ENCODE measurements around the gene RTN3.
"Not testable (repeated sequence)": the region's sequence is repeated elsewhere in the genome, so short reads cannot be mapped to it uniquely, and the experiment has no call there.

Gene RTN3

GRCh38 chr11:63769042-63769713, 87.9 kb downstream of the RTN3 start:
- no peak for DNase-seq

GRCh38 chr11:63769714-63770455, 88.6 kb downstream of the RTN3 start:
- no peak for DNase-seq

- peak in 1 of 2 donors; percentile 22 for DNase-seq
Observed at GRCh38 chr11:63770763-63771162, 89.5 kb downstream of the RTN3 start.

- DNase-seq = not testable (repeated sequence)
Observed at GRCh38 chr11:63771741-63772318, 90.5 kb downstream of the RTN3 start.

- DNase-seq = no peak
Observed at GRCh38 chr11:63775191-63775590, 93.9 kb downstream of the RTN3 start.

GRCh38 chr11:63779039-63779438, 97.7 kb downstream of the RTN3 start:
- DNase-seq = no peak

- no peak for DNase-seq
Observed at GRCh38 chr11:63782749-63783148, 101.4 kb downstream of the RTN3 start.

GRCh38 chr11:63783925-63784592, 102.8 kb downstream of the RTN3 start:
- DNase-seq = no peak

GRCh38 chr11:63785823-63786222, 104.5 kb downstream of the RTN3 start:
- no peak for DNase-seq

GRCh38 chr11:63791495-63792167, 110.3 kb downstream of the RTN3 start:
- no peak for DNase-seq

GRCh38 chr11:63793161-63793560, 111.9 kb downstream of the RTN3 start:
- DNase-seq = peak; percentile 35 to 68

GRCh38 chr11:63795066-63795465, 113.8 kb downstream of the RTN3 start:
- no peak for DNase-seq

GRCh38 chr11:63800921-63801320, 119.6 kb downstream of the RTN3 start:
- no peak for DNase-seq

- no peak for DNase-seq
Observed at GRCh38 chr11:63802637-63803414, 121.5 kb downstream of the RTN3 start.

GRCh38 chr11:63804259-63804658, 123.0 kb downstream of the RTN3 start:
- DNase-seq = no peak

- DNase-seq = no peak
Observed at GRCh38 chr11:63805844-63806415, 124.6 kb downstream of the RTN3 start.

All from inflammatory macrophage treated with lipopolysaccharide for 1 hour (primary cell).